CD4-positive, alpha-beta T cell (primary cell): ENCODE results near the gene MTNR1A. TPM values are rescaled to one million over a fixed set of nuclear protein-coding genes. Genes with fewer than 3 reads are reported as not detected.

ENCODE experiments used
- ATAC-seq: fragments of 200-7000 bp; cut with Tn5 transposase; one replicate; pipeline ENCODE4 v1.10.0; 2022; ENCODE audit warnings: mild to moderate bottlenecking; ENCODE audit not compliant: poor library complexity
- CTCF ChIA-PET: fragments of 350-600 bp; sonication (Branson Sonifier 250); formaldehyde crosslinking; loops from one replicate; lab custom pipeline; 2021; ENCODE audit warnings: antibody characterized with exemption, inconsistent platforms; lab: Charles Lee
- POLR2A ChIA-PET: fragments of 350-600 bp; sonication (Branson Sonifier 250); formaldehyde crosslinking; loops from one replicate; lab custom pipeline; 2021; ENCODE audit warnings: antibody characterized with exemption, inconsistent platforms; lab: Charles Lee
- DNase-seq, 14 experiments: peaks; one replicate each; pipeline ENCODE4 v3.0.0-alpha.2; 2013 to 2020; ENCODE audit warnings: mixed read lengths in 2 of 14
- H3K27ac ChIP-seq, 2 donors: one replicate each; pipeline versions ENCODE4 v1.5.1 to v1.7.0; 2013; ENCODE audit warnings: low read length in 2 of 2, low read depth in 1 of 2, mild to moderate bottlenecking in 1 of 2
- H3K27me3 ChIP-seq, 2 experiments: 1 replicate in 1 of 2; 2 replicates in 1 of 2; pipeline versions ENCODE4 v1.6.1 to v1.7.0; 2013; ENCODE audit warnings: low read length in 2 of 2, control low read depth in 1 of 2, mild to moderate bottlenecking in 1 of 2, moderate library complexity in 1 of 2; ENCODE audit not compliant: insufficient read depth in 2 of 2, control insufficient read depth in 1 of 2
- H3K36me3 ChIP-seq: one replicate; pipeline ENCODE4 v1.6.1; 2013; ENCODE audit warnings: low read length, control low read depth; ENCODE audit not compliant: insufficient read depth
- H3K4me1 ChIP-seq: one replicate; pipeline ENCODE4 v1.6.1; 2013; ENCODE audit warnings: low read length, control low read depth; ENCODE audit not compliant: insufficient read depth
- H3K4me3 ChIP-seq: one replicate; pipeline ENCODE4 v1.5.1; 2013; ENCODE audit warnings: mild to moderate bottlenecking, low read length, moderate library complexity
- H3K9me3 ChIP-seq, 2 experiments: 1 replicate in 1 of 2; 2 replicates in 1 of 2; pipeline versions ENCODE4 v1.6.1 to v1.7.0; 2013; ENCODE audit warnings: low read length in 2 of 2, mild to moderate bottlenecking in 2 of 2, control low read depth in 1 of 2, moderate library complexity in 1 of 2; ENCODE audit not compliant: control insufficient read depth in 1 of 2, insufficient read depth in 1 of 2
- H3K27ac Mint-ChIP-seq: one replicate; pipeline ENCODE4 v1.8.0; 2020; ENCODE audit warnings: mixed read lengths
- H3K27me3 Mint-ChIP-seq: one replicate; pipeline ENCODE4 v1.8.0; 2021; ENCODE audit warnings: mixed read lengths
- H3K36me3 Mint-ChIP-seq: one replicate; pipeline ENCODE4 v1.8.0; 2021; ENCODE audit warnings: low read depth, mixed read lengths
- H3K4me1 Mint-ChIP-seq: one replicate; pipeline ENCODE4 v1.8.0; 2021; ENCODE audit warnings: low read depth, mixed read lengths
- H3K4me3 Mint-ChIP-seq: one replicate; pipeline ENCODE4 v1.8.0; 2020; ENCODE audit warnings: mild to moderate bottlenecking, mixed read lengths
- H3K9me3 Mint-ChIP-seq: one replicate; pipeline ENCODE4 v1.8.0; 2020; ENCODE audit warnings: mixed read lengths
- intact Hi-C, 2 experiments: fragments of 100-400 bp; cut with DNase I in 1 of 2; cut with micrococcal nuclease in 1 of 2; formaldehyde crosslinking; loops; one replicate each; pipeline versions ENCODE4 v1.15.1 to v1.9.0; 2023 to 2025; cut with DNase I, micrococcal nuclease
- total RNA-seq, 174 experiments: library from RNA in 2 of 174; stranded (reverse) in 2 of 174; gene quantifications; one replicate each; pipeline ENCODE4 v1.2.3 and lab custom pipeline; 2021 to 2026
- TF ChIP-seq, protein P1 (sequence below): fragments of 200-600 bp; IDR thresholded peaks from one replicate; pipeline ENCODE4 v1.8.0; 2022; ENCODE audit warnings: antibody characterized with exemption, mild to moderate bottlenecking

Gene MTNR1A
- total RNA-seq, 2 experiments from 2014 or later, result not detected

DNA sequence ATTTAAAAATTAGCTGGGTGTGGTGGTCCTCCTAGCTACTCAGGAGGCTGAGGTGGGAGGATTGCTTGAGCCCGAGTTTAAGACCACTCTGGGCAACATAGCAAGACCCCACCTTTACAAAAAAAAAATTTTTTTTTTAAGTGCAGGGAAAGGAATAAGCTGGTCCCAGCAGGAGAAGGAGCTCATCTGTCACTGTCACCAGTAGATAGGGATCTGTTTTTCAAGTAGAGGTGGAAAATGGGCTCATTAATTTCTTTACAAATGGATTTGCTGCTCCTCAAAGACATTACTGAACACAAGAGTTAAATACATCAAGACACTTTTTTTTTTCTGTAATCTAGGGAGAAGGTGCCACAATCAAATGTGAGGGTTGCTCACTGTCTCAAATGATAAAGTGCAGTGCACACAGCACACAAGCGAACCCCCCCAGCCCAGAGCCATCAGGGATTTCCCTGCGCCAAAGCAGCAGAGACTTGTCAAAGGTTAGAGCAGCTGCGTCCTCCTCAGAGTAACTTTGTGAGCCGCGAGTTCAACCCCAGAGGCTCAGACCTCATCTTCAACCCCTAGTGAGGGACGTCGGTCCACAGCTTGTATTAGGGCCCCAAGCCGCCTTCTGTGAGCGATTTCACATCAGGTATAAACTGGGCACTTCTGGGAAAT is 14.3 kb upstream of the MTNR1A start:
- TF ChIP-seq, protein P1, sequence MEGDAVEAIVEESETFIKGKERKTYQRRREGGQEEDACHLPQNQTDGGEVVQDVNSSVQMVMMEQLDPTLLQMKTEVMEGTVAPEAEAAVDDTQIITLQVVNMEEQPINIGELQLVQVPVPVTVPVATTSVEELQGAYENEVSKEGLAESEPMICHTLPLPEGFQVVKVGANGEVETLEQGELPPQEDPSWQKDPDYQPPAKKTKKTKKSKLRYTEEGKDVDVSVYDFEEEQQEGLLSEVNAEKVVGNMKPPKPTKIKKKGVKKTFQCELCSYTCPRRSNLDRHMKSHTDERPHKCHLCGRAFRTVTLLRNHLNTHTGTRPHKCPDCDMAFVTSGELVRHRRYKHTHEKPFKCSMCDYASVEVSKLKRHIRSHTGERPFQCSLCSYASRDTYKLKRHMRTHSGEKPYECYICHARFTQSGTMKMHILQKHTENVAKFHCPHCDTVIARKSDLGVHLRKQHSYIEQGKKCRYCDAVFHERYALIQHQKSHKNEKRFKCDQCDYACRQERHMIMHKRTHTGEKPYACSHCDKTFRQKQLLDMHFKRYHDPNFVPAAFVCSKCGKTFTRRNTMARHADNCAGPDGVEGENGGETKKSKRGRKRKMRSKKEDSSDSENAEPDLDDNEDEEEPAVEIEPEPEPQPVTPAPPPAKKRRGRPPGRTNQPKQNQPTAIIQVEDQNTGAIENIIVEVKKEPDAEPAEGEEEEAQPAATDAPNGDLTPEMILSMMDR, result no peak
- H3K4me1 Mint-ChIP-seq, result no peaks in the 10 kb centered on the region
- H3K9me3 Mint-ChIP-seq, result no peaks in the 10 kb centered on the region
- Histone ChIP-seq H3K4me1 (no peaks in the 10 kb centered on the region), H3K4me3 (no peak overlapping the region), H3K27me3 (no peaks in the 10 kb centered on the region), H3K27ac (no peak overlapping the region), H3K9me3 (peaks cover 0 to 7% of the 10 kb centered on the region in 2 experiments), H3K36me3 (no peaks in the 10 kb centered on the region)
- DNase-seq, result no peak
- H3K4me3 Mint-ChIP-seq, result no peak overlapping the region
- intact Hi-C loops, result no loop called here
- POLR2A ChIA-PET, result no interaction called here
- H3K27me3 Mint-ChIP-seq, result no peaks in the 10 kb centered on the region
- no peak for ATAC-seq
- CTCF ChIA-PET, result no interaction called here
- H3K36me3 Mint-ChIP-seq, result no peaks in the 10 kb centered on the region
- no peak overlapping the region for H3K27ac Mint-ChIP-seq

DNA sequence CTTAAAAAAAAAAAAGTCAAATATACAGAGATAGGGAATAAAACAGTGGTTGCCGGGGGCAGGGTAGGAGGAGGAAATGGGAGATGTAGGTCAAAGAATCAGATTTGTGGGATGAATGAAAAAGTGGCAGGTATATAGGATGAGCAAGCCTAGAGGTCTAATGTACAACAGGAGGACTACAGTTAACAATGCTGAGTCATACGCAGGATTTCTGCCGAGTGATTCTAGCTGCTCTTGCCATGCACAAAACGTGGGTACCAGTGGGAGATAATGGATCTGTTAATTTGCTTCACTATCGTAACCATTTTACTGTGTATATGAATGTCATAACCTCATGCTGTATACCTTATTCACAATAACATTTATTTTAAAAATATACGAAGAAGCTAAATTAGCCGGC is 10.7 kb upstream of the MTNR1A start:
- H3K9me3 Mint-ChIP-seq, result no peaks in the 10 kb centered on the region
- DNase-seq (no peak), ATAC-seq (no peak)
- CTCF ChIA-PET, result no interaction called here
- H3K27me3 ChIP-seq, result no peaks in the 10 kb centered on the region
- H3K4me3 ChIP-seq, result no peak overlapping the region
- no peaks in the 10 kb centered on the region for H3K4me1 Mint-ChIP-seq
- TF ChIP-seq, protein P1, result no peak
- no peaks in the 10 kb centered on the region for H3K36me3 ChIP-seq
- no peaks in the 10 kb centered on the region for H3K4me1 ChIP-seq
- no peak overlapping the region for H3K4me3 Mint-ChIP-seq
- no peak overlapping the region for H3K27ac ChIP-seq
- H3K27me3 Mint-ChIP-seq, result no peaks in the 10 kb centered on the region
- POLR2A ChIA-PET, result no interaction called here
- H3K9me3 ChIP-seq, result no peaks in the 10 kb centered on the region
- no peaks in the 10 kb centered on the region for H3K36me3 Mint-ChIP-seq
- intact Hi-C loops, result no loop called here
- H3K27ac Mint-ChIP-seq, result no peak overlapping the region

DNA sequence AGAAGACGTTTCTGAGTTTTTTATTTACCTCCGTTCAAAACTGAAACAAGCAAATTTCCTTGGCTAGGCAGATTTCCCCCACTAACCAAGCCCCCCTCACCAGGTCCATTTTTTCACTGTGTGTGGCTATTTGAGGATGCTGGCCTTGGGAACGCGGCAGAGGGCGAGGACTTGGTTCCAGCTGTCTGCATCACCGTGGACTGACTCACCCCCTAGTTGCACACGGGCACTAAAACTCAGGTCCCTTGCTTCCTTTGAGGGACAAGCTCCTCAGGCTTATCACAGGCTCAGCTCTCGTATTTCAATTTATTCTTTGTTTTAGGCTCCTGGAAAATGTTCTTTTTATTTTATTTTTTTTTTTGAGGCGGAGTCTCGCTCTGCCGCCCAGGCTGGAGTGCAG is 8.4 kb upstream of the MTNR1A start:
- H3K27me3 Mint-ChIP-seq, result no peaks in the 10 kb centered on the region
- no peaks in the 10 kb centered on the region for H3K36me3 ChIP-seq
- ATAC-seq (no peak), DNase-seq (no peak)
- H3K27me3 ChIP-seq, result no peaks in the 10 kb centered on the region
- ChIA-PET POLR2A (no interaction called here), CTCF (no interaction called here)
- TF ChIP-seq, protein P1, result no peak
- H3K4me3 Mint-ChIP-seq, result no peak overlapping the region
- intact Hi-C loops, result no loop called here
- H3K9me3 Mint-ChIP-seq, result no peaks in the 10 kb centered on the region
- H3K4me1 Mint-ChIP-seq, result no peaks in the 10 kb centered on the region
- no peak overlapping the region for H3K4me3 ChIP-seq
- H3K9me3 ChIP-seq, result no peaks in the 10 kb centered on the region
- H3K4me1 ChIP-seq, result no peaks in the 10 kb centered on the region
- H3K36me3 Mint-ChIP-seq, result no peaks in the 10 kb centered on the region
- H3K27ac ChIP-seq, result no peak overlapping the region
- H3K27ac Mint-ChIP-seq, result no peak overlapping the region
